WTC11 (cell line): Measurements from ENCODE around the gene LRRC4B. TPM values are rescaled to one million over a fixed set of nuclear protein-coding genes. Genes with fewer than 3 reads are reported as not detected.

Experiments used
- ATAC-seq: fragments of 200-7000 bp; cut with Tn5 transposase; 2 replicates; pipeline ENCODE4 v1.10.0; 2021; ENCODE audit warnings: mild to moderate bottlenecking, moderate library complexity
- CTCF ChIA-PET: fragments of 300-600 bp; sonication (Branson Sonifier 250); formaldehyde crosslinking; loops from one replicate; lab custom pipeline; 2021; ENCODE audit warnings: antibody characterized with exemption; lab: Charles Lee
- POLR2A ChIA-PET: fragments of 350-600 bp; sonication (Branson Sonifier 250); formaldehyde crosslinking; loops from one replicate; lab custom pipeline; 2021; ENCODE audit warnings: antibody characterized with exemption; lab: Charles Lee
- DNase-seq: peaks from one replicate; pipeline ENCODE4 v3.0.0; 2021; ENCODE audit warnings: low spot score
- H3K27ac Mint-ChIP-seq: 2 replicates; pipeline ENCODE4 v1.8.0; 2021; ENCODE audit warnings: mixed read lengths
- H3K27me3 Mint-ChIP-seq: 2 replicates; pipeline ENCODE4 v1.8.0; 2021; ENCODE audit warnings: low read depth, mild to moderate bottlenecking, moderate library complexity, mixed read lengths
- H3K36me3 Mint-ChIP-seq: 2 replicates; pipeline ENCODE4 v1.8.0; 2021; ENCODE audit warnings: mixed read lengths
- H3K4me1 Mint-ChIP-seq: 2 replicates; pipeline ENCODE4 v1.8.0; 2022; ENCODE audit warnings: mixed read lengths
- H3K4me3 Mint-ChIP-seq: 2 replicates; pipeline ENCODE4 v1.8.0; 2021; ENCODE audit warnings: mild to moderate bottlenecking, moderate library complexity, mixed read lengths
- H3K9me3 Mint-ChIP-seq: 2 replicates; pipeline ENCODE4 v1.8.0; 2021; ENCODE audit warnings: mixed read lengths
- FOXK1 ChIP-seq: sonication (generic); formaldehyde crosslinking; IDR thresholded peaks from 2 replicates; pipeline ENCODE4 v1.8.0; 2022; ENCODE audit warnings: mild to moderate bottlenecking, moderate library complexity, missing genetic modification reagents
- NR1H2 ChIP-seq: sonication (generic); formaldehyde crosslinking; IDR thresholded peaks from 2 replicates; pipeline ENCODE4 v1.9.0; 2021; ENCODE audit warnings: mild to moderate bottlenecking, moderate library complexity, missing genetic modification reagents
- NR3C1 ChIP-seq: sonication (generic); formaldehyde crosslinking; conservative IDR thresholded peaks from 2 replicates; pipeline ENCODE4 v1.8.1; 2023; ENCODE audit warnings: low read depth, mild to moderate bottlenecking, missing genetic modification reagents
- SOX15 ChIP-seq: fragments of 250-450 bp; sonication (Bioruptor Pico); IDR thresholded peaks from 2 replicates; pipeline ENCODE4 v1.9.0; 2021; ENCODE audit warnings: mild to moderate bottlenecking
- ZNF232 ChIP-seq: sonication (generic); formaldehyde crosslinking; IDR thresholded peaks from 2 replicates; pipeline ENCODE4 v1.8.0; 2022; ENCODE audit warnings: mild to moderate bottlenecking, missing genetic modification reagents
- ZNF671 ChIP-seq: fragments of 250-450 bp; sonication (Bioruptor Pico); IDR thresholded peaks from 2 replicates; pipeline ENCODE4 v1.8.0; 2021; ENCODE audit warnings: mild to moderate bottlenecking
- total RNA-seq: library from RNA; stranded (reverse); gene quantifications from 3 replicates; pipeline ENCODE4 v1.2.3, GENCODE V29; 2021
- TF ChIP-seq, protein P1 (sequence below): fragments of 250-450 bp; sonication (Bioruptor Pico); IDR thresholded peaks from 2 replicates; pipeline ENCODE4 v1.8.0; 2021; ENCODE audit warnings: mild to moderate bottlenecking
- TF ChIP-seq, protein P2 (sequence below): fragments of 250-450 bp; sonication (Bioruptor Pico); IDR thresholded peaks from 2 replicates; pipeline ENCODE4 v1.9.0; 2021; ENCODE audit warnings: mild to moderate bottlenecking, borderline replicate concordance
- TF ChIP-seq, protein P3 (sequence below): sonication (generic); formaldehyde crosslinking; IDR thresholded peaks from 2 replicates; pipeline ENCODE4 v1.8.0; 2023; ENCODE audit warnings: missing genetic modification reagents, mild to moderate bottlenecking, borderline replicate concordance
- TF ChIP-seq, protein P4 (sequence below): sonication (generic); formaldehyde crosslinking; IDR thresholded peaks from 2 replicates; pipeline ENCODE4 v1.8.1; 2023; ENCODE audit warnings: mild to moderate bottlenecking, missing genetic modification reagents, moderate library complexity
- TF ChIP-seq, protein P5 (sequence below): sonication (generic); formaldehyde crosslinking; conservative IDR thresholded peaks from 2 replicates; pipeline ENCODE4 v1.8.1; 2023; ENCODE audit warnings: mild to moderate bottlenecking, low read depth, missing genetic modification reagents, moderate library complexity
- TF ChIP-seq, protein P6 (sequence below): sonication (generic); formaldehyde crosslinking; IDR thresholded peaks from 2 replicates; pipeline ENCODE4 v1.8.1; 2022; ENCODE audit warnings: low read depth, mild to moderate bottlenecking, moderate library complexity, missing genetic modification reagents, borderline replicate concordance
- TF ChIP-seq, protein P7 (sequence below): sonication (generic); formaldehyde crosslinking; IDR thresholded peaks from 2 replicates; pipeline ENCODE4 v1.8.0; 2022; ENCODE audit warnings: mild to moderate bottlenecking, missing genetic modification reagents
- TF ChIP-seq, protein P8 (sequence below): sonication (generic); formaldehyde crosslinking; IDR thresholded peaks from 2 replicates; pipeline ENCODE4 v1.8.0; 2022; ENCODE audit warnings: mild to moderate bottlenecking, missing genetic modification reagents

LRRC4B gene
- total RNA-seq, 1 experiment from 2014 or later = 10.0 TPM

DNA sequence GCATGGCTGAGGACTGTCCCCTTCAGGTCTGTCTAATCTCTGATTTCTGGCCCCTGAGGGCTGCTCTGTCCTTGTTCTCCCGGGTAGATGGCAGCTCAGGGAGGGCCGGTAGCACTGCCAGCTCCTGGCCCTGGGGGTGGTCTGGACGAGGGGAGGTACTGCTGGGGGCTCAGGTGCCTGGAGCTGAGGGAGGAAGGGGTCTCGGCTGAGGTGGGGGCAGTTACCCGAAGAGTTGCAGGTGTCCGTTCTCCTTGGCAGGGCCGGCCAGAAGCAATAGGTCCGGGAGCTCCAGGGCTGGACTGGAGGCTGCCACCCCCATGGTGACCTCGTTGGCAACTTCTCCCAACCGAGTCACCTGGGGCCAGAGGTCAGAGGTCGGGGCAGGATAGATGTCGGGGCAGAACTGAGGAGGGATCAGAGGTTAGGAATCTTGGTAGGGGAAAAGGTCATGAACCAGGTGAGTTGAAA is 93.1 kb downstream of the LRRC4B start:
- no peak for DNase-seq
- POLR2A ChIA-PET = no interaction called here
- Mint-ChIP-seq H3K27ac (peak overlapping the region; percentile 61), H3K36me3 (peaks cover 23% of the 10 kb centered on the region), H3K27me3 (no peaks in the 10 kb centered on the region; the same call in none of the 2 replicates), H3K9me3 (peaks cover 14% of the 10 kb centered on the region), H3K4me1 (peaks cover 9% of the 10 kb centered on the region), H3K4me3 (peak overlapping the region; percentile 98)
- CTCF ChIA-PET = interaction anchor here (2.3 to 2.6 kb wide), 2 partner anchors 10 to 12 kb away, joined by 8 to 13 read pairs; no protein-coding TSS in a partner anchor
- no peak for ATAC-seq
- TF ChIP-seq SOX15 (CRISPR knock-in tag) = no peak
- TF ChIP-seq, protein P1, sequence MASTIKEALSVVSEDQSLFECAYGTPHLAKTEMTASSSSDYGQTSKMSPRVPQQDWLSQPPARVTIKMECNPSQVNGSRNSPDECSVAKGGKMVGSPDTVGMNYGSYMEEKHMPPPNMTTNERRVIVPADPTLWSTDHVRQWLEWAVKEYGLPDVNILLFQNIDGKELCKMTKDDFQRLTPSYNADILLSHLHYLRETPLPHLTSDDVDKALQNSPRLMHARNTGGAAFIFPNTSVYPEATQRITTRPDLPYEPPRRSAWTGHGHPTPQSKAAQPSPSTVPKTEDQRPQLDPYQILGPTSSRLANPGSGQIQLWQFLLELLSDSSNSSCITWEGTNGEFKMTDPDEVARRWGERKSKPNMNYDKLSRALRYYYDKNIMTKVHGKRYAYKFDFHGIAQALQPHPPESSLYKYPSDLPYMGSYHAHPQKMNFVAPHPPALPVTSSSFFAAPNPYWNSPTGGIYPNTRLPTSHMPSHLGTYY (CRISPR knock-in tag) = no peak
- TF ChIP-seq NR1H2 (CRISPR knock-in tag) = no peak
- TF ChIP-seq, protein P2, sequence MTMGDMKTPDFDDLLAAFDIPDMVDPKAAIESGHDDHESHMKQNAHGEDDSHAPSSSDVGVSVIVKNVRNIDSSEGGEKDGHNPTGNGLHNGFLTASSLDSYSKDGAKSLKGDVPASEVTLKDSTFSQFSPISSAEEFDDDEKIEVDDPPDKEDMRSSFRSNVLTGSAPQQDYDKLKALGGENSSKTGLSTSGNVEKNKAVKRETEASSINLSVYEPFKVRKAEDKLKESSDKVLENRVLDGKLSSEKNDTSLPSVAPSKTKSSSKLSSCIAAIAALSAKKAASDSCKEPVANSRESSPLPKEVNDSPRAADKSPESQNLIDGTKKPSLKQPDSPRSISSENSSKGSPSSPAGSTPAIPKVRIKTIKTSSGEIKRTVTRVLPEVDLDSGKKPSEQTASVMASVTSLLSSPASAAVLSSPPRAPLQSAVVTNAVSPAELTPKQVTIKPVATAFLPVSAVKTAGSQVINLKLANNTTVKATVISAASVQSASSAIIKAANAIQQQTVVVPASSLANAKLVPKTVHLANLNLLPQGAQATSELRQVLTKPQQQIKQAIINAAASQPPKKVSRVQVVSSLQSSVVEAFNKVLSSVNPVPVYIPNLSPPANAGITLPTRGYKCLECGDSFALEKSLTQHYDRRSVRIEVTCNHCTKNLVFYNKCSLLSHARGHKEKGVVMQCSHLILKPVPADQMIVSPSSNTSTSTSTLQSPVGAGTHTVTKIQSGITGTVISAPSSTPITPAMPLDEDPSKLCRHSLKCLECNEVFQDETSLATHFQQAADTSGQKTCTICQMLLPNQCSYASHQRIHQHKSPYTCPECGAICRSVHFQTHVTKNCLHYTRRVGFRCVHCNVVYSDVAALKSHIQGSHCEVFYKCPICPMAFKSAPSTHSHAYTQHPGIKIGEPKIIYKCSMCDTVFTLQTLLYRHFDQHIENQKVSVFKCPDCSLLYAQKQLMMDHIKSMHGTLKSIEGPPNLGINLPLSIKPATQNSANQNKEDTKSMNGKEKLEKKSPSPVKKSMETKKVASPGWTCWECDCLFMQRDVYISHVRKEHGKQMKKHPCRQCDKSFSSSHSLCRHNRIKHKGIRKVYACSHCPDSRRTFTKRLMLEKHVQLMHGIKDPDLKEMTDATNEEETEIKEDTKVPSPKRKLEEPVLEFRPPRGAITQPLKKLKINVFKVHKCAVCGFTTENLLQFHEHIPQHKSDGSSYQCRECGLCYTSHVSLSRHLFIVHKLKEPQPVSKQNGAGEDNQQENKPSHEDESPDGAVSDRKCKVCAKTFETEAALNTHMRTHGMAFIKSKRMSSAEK (CRISPR knock-in tag) = no peak
- TF ChIP-seq, protein P3, sequence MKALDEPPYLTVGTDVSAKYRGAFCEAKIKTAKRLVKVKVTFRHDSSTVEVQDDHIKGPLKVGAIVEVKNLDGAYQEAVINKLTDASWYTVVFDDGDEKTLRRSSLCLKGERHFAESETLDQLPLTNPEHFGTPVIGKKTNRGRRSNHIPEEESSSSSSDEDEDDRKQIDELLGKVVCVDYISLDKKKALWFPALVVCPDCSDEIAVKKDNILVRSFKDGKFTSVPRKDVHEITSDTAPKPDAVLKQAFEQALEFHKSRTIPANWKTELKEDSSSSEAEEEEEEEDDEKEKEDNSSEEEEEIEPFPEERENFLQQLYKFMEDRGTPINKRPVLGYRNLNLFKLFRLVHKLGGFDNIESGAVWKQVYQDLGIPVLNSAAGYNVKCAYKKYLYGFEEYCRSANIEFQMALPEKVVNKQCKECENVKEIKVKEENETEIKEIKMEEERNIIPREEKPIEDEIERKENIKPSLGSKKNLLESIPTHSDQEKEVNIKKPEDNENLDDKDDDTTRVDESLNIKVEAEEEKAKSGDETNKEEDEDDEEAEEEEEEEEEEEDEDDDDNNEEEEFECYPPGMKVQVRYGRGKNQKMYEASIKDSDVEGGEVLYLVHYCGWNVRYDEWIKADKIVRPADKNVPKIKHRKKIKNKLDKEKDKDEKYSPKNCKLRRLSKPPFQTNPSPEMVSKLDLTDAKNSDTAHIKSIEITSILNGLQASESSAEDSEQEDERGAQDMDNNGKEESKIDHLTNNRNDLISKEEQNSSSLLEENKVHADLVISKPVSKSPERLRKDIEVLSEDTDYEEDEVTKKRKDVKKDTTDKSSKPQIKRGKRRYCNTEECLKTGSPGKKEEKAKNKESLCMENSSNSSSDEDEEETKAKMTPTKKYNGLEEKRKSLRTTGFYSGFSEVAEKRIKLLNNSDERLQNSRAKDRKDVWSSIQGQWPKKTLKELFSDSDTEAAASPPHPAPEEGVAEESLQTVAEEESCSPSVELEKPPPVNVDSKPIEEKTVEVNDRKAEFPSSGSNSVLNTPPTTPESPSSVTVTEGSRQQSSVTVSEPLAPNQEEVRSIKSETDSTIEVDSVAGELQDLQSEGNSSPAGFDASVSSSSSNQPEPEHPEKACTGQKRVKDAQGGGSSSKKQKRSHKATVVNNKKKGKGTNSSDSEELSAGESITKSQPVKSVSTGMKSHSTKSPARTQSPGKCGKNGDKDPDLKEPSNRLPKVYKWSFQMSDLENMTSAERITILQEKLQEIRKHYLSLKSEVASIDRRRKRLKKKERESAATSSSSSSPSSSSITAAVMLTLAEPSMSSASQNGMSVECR (CRISPR knock-in tag) = no peak
- TF ChIP-seq ZNF232 (CRISPR knock-in tag) = no peak
- TF ChIP-seq, protein P4, sequence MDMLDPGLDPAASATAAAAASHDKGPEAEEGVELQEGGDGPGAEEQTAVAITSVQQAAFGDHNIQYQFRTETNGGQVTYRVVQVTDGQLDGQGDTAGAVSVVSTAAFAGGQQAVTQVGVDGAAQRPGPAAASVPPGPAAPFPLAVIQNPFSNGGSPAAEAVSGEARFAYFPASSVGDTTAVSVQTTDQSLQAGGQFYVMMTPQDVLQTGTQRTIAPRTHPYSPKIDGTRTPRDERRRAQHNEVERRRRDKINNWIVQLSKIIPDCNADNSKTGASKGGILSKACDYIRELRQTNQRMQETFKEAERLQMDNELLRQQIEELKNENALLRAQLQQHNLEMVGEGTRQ = no peak
- TF ChIP-seq, protein P5, sequence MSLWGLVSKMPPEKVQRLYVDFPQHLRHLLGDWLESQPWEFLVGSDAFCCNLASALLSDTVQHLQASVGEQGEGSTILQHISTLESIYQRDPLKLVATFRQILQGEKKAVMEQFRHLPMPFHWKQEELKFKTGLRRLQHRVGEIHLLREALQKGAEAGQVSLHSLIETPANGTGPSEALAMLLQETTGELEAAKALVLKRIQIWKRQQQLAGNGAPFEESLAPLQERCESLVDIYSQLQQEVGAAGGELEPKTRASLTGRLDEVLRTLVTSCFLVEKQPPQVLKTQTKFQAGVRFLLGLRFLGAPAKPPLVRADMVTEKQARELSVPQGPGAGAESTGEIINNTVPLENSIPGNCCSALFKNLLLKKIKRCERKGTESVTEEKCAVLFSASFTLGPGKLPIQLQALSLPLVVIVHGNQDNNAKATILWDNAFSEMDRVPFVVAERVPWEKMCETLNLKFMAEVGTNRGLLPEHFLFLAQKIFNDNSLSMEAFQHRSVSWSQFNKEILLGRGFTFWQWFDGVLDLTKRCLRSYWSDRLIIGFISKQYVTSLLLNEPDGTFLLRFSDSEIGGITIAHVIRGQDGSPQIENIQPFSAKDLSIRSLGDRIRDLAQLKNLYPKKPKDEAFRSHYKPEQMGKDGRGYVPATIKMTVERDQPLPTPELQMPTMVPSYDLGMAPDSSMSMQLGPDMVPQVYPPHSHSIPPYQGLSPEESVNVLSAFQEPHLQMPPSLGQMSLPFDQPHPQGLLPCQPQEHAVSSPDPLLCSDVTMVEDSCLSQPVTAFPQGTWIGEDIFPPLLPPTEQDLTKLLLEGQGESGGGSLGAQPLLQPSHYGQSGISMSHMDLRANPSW (CRISPR knock-in tag) = no peak
- no peak for TF ChIP-seq NR3C1 (CRISPR knock-in tag)
- TF ChIP-seq, protein P6, sequence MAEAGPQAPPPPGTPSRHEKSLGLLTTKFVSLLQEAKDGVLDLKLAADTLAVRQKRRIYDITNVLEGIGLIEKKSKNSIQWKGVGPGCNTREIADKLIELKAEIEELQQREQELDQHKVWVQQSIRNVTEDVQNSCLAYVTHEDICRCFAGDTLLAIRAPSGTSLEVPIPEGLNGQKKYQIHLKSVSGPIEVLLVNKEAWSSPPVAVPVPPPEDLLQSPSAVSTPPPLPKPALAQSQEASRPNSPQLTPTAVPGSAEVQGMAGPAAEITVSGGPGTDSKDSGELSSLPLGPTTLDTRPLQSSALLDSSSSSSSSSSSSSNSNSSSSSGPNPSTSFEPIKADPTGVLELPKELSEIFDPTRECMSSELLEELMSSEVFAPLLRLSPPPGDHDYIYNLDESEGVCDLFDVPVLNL (CRISPR knock-in tag) = no peak
- TF ChIP-seq FOXK1 (CRISPR knock-in tag) = no peak
- no peak for TF ChIP-seq ZNF671 (CRISPR knock-in tag)
- TF ChIP-seq, protein P7, sequence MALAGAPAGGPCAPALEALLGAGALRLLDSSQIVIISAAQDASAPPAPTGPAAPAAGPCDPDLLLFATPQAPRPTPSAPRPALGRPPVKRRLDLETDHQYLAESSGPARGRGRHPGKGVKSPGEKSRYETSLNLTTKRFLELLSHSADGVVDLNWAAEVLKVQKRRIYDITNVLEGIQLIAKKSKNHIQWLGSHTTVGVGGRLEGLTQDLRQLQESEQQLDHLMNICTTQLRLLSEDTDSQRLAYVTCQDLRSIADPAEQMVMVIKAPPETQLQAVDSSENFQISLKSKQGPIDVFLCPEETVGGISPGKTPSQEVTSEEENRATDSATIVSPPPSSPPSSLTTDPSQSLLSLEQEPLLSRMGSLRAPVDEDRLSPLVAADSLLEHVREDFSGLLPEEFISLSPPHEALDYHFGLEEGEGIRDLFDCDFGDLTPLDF = no peak
- TF ChIP-seq, protein P8, sequence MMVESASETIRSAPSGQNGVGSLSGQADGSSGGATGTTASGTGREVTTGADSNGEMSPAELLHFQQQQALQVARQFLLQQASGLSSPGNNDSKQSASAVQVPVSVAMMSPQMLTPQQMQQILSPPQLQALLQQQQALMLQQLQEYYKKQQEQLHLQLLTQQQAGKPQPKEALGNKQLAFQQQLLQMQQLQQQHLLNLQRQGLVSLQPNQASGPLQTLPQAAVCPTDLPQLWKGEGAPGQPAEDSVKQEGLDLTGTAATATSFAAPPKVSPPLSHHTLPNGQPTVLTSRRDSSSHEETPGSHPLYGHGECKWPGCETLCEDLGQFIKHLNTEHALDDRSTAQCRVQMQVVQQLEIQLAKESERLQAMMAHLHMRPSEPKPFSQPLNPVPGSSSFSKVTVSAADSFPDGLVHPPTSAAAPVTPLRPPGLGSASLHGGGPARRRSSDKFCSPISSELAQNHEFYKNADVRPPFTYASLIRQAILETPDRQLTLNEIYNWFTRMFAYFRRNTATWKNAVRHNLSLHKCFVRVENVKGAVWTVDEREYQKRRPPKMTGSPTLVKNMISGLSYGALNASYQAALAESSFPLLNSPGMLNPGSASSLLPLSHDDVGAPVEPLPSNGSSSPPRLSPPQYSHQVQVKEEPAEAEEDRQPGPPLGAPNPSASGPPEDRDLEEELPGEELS (CRISPR knock-in tag) = no peak
